HG02759 (cell line): ENCODE data around the gene L1TD1.
"Not testable (repeated sequence)": the region's sequence is repeated elsewhere in the genome, so short reads cannot be mapped to it uniquely, and the experiment has no call there.

Source experiments
- ATAC-seq: cut with Tn5 transposase; IDR thresholded peaks from one replicate; pipeline ENCODE4 v1.9.1; 2021; ENCODE audit warnings: mild to moderate bottlenecking, moderate library complexity; ENCODE audit not compliant: unreplicated experiment

The L1TD1 gene

DNA sequence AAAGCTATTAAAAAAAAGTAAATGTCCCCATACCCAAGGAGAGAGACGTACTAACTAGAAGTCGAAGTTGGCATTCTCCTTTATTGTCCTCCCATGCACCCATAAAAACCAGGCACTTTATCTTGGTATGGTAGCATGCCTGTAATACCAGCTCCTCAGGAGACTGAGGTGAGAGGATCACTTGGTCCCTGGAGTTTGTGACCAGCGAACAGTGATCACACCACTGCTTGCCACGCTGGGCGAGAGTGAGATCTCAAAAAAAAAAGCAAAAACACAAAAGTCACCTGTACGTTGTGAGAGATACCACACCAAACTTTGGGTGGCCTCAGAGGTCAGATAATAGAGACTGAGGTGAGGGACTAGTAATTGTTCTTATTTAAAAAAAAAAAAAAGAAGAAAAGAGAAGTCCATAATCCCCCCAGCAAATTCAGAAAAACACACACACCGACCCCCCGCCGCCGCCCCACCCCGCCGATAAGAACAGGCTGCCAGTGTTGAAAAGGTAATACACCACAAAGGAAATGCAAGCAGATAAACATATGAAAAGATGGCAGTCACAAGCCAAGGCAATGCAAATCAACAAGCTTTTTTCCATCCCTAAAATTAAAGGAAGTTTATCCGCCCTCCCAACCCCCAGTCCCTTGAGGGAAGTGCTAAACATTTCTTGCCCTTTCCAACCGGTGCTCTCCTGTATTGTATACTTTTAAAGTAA, 3.6 kb downstream of the L1TD1 start:
- no peak for ATAC-seq

- ATAC-seq: no peak
These were observed 4.1 kb downstream of the L1TD1 start for GRCh38 chr1:62198781-62199125.

- no peak for ATAC-seq
These were observed 12.5 kb downstream of the L1TD1 start for GRCh38 chr1:62207187-62207586.

- ATAC-seq: no peak
These were observed 13.4 kb downstream of the L1TD1 start for GRCh38 chr1:62208087-62208486.

- no peak for ATAC-seq
These were observed 14.3 kb downstream of the L1TD1 start for GRCh38 chr1:62208970-62209369.

DNA sequence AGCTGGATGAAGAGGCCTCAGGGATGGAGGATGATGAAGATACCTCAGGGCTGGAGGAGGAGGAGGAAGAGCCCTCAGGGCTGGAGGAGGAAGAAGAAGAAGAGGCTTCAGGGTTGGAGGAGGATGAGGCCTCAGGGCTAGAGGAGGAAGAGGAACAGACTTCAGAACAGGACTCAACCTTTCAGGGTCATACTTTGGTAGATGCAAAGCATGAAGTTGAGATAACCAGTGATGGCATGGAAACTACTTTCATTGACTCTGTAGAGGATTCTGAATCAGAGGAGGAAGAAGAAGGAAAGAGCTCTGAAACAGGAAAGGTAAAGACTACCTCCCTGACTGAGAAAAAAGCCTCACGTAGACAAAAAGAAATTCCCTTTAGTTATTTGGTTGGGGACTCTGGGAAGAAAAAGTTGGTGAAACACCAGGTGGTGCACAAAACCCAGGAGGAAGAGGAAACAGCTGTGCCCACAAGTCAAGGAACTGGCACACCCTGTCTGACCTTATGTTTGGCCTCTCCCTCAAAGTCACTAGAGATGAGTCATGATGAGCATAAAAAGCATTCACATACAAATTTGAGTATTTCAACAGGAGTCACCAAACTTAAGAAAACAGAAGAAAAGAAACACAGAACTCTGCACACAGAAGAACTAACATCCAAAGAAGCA, 15.4 kb downstream of the L1TD1 start:
- no peak for ATAC-seq

- no peak for ATAC-seq
These were observed 16.3 kb downstream of the L1TD1 start for GRCh38 chr1:62210960-62211359.

DNA sequence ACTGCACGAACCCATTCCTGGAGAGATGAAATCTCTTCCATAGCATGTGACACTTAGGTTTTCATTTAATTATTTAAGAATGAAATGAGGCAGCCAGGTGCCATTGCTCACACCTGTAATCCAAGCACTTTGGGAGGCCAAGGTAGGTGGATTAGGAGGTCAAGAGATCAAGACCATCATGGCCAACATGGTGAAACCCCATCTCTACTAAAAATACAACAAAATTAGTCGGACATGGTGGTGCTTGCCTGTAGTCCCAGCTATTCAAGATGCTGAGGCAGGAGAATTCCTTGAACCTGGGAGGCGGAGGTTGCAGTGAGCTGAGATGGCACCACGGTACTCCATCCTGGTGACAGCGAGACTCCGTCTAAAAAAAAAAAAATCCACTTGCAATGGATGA, 17.8 kb downstream of the L1TD1 start:
- ATAC-seq: no peak

DNA sequence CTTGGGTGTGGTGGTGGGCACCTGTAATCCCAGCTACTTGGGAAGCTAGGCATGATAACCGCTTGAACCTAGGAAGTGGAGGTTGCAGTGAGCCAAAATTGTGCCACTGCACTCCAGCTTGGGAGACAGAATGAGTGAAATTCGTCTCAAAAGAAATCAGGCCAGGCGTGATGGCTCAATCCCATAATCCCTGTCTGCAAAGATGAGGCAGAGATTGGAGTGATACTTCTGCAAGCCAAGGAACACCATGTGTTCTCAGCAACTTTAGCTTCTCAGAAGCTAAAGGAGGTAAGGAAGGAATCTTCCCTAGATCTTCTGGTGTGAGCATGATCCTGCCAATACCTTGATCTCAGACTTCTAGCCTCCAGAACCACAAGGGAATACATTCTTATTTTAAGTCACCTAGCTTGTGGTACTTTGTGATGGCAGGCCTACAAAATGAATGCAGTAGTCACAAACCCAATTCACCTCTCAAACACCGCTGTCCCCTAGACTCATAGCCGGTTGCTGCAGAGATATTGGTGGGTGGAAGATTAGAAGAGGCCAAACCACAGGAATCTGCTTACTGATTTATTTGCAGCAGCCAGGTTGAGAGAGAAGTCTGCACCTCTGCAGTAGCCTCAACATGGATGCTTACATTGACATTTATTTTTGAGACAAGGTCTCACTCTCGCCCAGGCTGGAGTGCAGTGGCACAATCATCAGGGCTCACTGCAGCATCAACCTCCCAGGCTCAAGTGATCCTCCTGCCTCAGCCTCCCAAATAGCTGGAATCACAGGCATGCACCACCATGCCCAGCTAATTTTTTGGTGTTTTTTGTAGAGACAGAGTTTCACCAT, 18.6 kb downstream of the L1TD1 start:
- no peak for ATAC-seq

GRCh38 chr1:62218604-62219003, 24.0 kb downstream of the L1TD1 start:
- no peak for ATAC-seq

- ATAC-seq: not testable (repeated sequence)
These were observed 25.8 kb downstream of the L1TD1 start for GRCh38 chr1:62220456-62220855.

- no peak for ATAC-seq
These were observed 26.5 kb downstream of the L1TD1 start for GRCh38 chr1:62221171-62221570.

GRCh38 chr1:62222321-62222720, 27.7 kb downstream of the L1TD1 start:
- ATAC-seq: no peak

DNA sequence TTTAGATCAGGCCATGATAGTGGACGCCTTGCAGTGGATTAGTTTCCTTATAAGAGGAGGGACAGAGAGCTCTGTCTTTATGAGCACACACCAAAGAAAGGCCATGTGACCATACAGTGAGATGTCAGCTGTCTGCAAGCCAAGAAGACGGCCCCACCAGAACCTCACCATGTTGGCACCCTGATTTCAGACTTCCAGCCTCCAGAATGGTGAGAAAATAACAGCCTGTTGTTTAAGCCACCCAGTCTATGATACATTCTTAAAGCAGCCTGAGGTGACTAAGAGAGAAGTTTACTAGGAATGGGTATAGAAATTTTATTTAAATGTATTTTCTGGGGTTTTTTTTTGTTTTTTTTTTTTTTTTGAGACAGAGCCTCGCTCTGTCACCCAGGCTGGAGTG, 29.5 kb downstream of the L1TD1 start:
- no peak for ATAC-seq

GRCh38 chr1:62227496-62227895, 32.8 kb downstream of the L1TD1 start:
- no peak for ATAC-seq

GRCh38 chr1:62228136-62228882, 33.7 kb downstream of the L1TD1 start:
- no peak for ATAC-seq

DNA sequence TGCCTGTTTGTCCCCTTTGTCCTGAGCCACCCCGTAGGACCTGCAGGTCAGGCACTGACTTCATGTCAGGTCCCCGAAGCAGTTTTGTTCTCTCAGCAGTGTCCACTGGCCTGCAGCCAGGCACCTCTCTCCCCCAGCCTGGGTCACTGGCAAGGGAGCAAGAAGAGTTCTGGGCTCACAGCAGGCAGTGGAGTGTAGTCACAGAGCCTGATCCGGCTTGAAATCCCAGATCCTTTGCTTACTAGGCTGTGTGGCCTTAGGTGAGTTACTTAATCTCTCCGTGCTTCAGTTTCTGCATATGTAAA, 34.2 kb downstream of the L1TD1 start:
- ATAC-seq: no peak

DNA sequence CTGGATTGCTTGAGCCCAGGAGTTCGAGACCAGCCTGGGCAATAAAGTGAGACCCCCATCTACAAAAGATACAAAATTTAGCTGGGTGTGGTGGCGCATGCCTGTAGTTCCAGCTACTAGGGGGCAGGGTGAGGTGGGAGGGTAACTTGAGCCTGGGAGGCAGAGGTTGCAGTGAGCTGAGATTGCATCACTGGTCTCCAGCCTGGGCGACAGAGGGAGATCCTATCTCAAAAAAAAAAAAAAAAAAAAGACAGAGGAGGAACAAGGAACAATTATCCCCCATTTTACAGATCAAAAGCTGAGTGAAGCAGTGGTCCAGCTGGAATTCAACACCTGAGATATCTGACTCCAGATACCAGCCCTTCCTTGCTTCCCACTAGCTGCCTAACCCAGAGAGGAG, 34.8 kb downstream of the L1TD1 start:
- no peak for ATAC-seq

DNA sequence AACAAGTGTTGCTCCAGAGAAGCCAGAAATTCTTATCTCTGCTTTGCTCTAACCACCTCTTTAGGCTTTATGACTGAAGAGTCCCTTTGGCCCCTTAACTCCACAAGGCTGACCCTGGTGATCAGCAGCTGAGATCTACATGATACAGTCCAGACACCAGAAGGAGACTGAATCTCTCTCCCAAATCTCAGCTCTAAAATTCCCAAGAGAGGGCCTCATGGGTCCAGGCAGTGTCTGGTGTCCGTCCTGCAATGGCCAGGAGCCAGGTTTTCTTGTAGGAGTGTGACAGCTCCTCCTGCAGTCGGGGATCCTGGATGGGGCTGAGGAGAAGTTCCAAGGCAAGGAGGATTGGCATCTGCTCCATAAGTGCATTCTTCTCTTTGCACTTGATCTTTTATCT, 35.3 kb downstream of the L1TD1 start:
- ATAC-seq: no peak

DNA sequence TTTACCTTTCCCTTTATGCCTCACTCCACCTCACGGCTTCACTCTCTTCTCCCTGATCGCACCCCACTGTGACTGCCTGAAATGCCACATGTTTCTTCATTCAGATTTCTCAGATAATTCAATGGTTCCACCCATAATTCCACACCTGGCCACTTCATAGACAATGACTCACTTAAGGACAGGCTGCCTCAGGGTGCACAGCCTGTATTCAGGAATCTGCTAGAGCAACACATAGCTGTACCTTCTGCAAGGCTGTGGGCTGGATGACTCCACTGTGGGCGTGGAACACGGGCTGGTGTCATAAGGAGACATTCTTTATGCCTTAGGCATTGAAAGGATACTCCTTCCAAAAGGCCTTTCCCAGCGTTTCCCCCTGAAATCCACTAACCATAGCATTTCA, 36.1 kb downstream of the L1TD1 start:
- ATAC-seq: no peak

DNA sequence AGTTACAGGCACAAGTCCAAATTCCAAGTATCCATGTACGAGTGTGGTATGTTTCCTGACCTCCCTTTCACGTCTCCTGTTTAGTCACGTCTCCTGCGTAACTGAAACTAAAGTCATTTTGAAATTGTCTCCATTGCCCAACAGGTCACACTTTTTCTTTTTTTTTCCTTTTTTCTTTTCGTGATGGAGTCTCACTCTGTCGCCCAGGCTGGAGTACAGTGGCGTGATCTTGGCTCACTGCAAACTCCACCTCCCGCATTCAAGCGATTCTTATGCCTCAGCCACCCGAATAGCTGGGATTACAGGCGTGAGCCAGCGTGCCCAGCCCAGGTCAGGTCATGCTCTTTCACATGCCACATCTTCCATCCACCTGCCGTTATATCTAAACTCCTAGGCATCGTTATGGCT, 38.2 kb downstream of the L1TD1 start:
- ATAC-seq: no peak
